GM23338 (cell line): ENCODE data around the gene DPY19L2. TPM values are rescaled to one million over a fixed set of nuclear protein-coding genes. Genes with fewer than 3 reads are reported as not detected.

Experiments used
- ATAC-seq: fragments of 200-7000 bp; cut with Tn5 transposase; 3 replicates; pipeline ENCODE4 v1.9.1; 2020
- DNase-seq: peaks from one replicate; pipeline ENCODE4 v3.0.0-alpha.2; 2015; ENCODE audit warnings: low spot score
- H2AFZ ChIP-seq: fragments of 200-600 bp; sonication (generic); 2 replicates; pipeline ENCODE4 v1.8.0; 2016; ENCODE audit warnings: antibody characterized with exemption, mild to moderate bottlenecking, moderate library complexity
- H3F3A ChIP-seq: fragments of 200-600 bp; sonication (generic); replicated peaks from 2 replicates; pipeline ENCODE4 v1.8.0; 2017; ENCODE audit warnings: antibody characterized with exemption, mixed run types, low read depth
- H3K27ac ChIP-seq: fragments of 200-600 bp; sonication (generic); 2 replicates; pipeline ENCODE4 v1.6.1; 2016; ENCODE audit warnings: low read depth
- H3K27me3 ChIP-seq: fragments of 200-600 bp; sonication (generic); 2 replicates; pipeline ENCODE4 v1.8.0; 2016; ENCODE audit warnings: mild to moderate bottlenecking, mixed run types, moderate library complexity; ENCODE audit not compliant: insufficient read depth
- H3K36me3 ChIP-seq: fragments of 200-600 bp; sonication (generic); 2 replicates; pipeline ENCODE4 v1.8.0; 2016; ENCODE audit warnings: mild to moderate bottlenecking; ENCODE audit not compliant: insufficient read depth
- H3K4me1 ChIP-seq: fragments of 200-600 bp; sonication (generic); 2 replicates; pipeline ENCODE4 v1.8.0; 2016; ENCODE audit warnings: mild to moderate bottlenecking, moderate library complexity; ENCODE audit not compliant: insufficient read depth
- H3K4me2 ChIP-seq: fragments of 200-600 bp; sonication (generic); 2 replicates; pipeline ENCODE4 v1.7.1; 2017; ENCODE audit warnings: mixed run types
- H3K4me3 ChIP-seq: fragments of 200-600 bp; sonication (generic); 2 replicates; pipeline ENCODE4 v1.6.1; 2016; ENCODE audit warnings: mixed run types
- H3K79me2 ChIP-seq: fragments of 200-600 bp; sonication (generic); replicated peaks from 2 replicates; pipeline ENCODE4 v1.8.0; 2017; ENCODE audit warnings: mild to moderate bottlenecking; ENCODE audit not compliant: insufficient read depth
- H3K9me2 ChIP-seq: fragments of 200-600 bp; sonication (generic); 2 replicates; pipeline ENCODE4 v1.8.0; 2017; ENCODE audit not compliant: insufficient read depth
- H4K20me1 ChIP-seq: fragments of 200-600 bp; sonication (generic); replicated peaks from 2 replicates; pipeline ENCODE4 v1.8.0; 2017; ENCODE audit warnings: mild to moderate bottlenecking; ENCODE audit not compliant: insufficient read depth
- H3K27ac Mint-ChIP-seq: 2 replicates; pipeline ENCODE4 v1.8.0; 2020; ENCODE audit warnings: inconsistent platforms, mild to moderate bottlenecking, moderate library complexity, mixed read lengths
- H3K27me3 Mint-ChIP-seq: 3 replicates; pipeline ENCODE4 v1.8.0; 2022; ENCODE audit warnings: low read depth, mild to moderate bottlenecking, moderate library complexity, mixed read lengths, inconsistent platforms; ENCODE audit not compliant: insufficient read depth, poor library complexity
- H3K36me3 Mint-ChIP-seq: 3 replicates; pipeline ENCODE4 v1.8.0; 2021; ENCODE audit warnings: low read depth, mild to moderate bottlenecking, inconsistent platforms, moderate library complexity, mixed read lengths
- H3K4me1 Mint-ChIP-seq: 3 replicates; pipeline ENCODE4 v1.8.0; 2020; ENCODE audit warnings: mild to moderate bottlenecking, inconsistent platforms, mixed read lengths
- H3K4me3 Mint-ChIP-seq: 3 replicates; pipeline ENCODE4 v1.8.0; 2021; ENCODE audit warnings: moderate library complexity, mild to moderate bottlenecking, inconsistent platforms, mixed read lengths
- H3K9me3 Mint-ChIP-seq: 3 replicates; pipeline ENCODE4 v1.8.0; 2020; ENCODE audit warnings: moderate library complexity, mild to moderate bottlenecking, inconsistent platforms, mixed read lengths
- CREB1 ChIP-seq: fragments of 250-450 bp; sonication (Bioruptor Pico); IDR thresholded peaks from 2 replicates; pipeline ENCODE4 v1.5.0; 2020; ENCODE audit warnings: low read depth, mild to moderate bottlenecking, moderate library complexity
- EZH2 ChIP-seq: fragments of 200-600 bp; sonication (generic); IDR thresholded peaks from one replicate; pipeline ENCODE4 v1.8.0; 2017; ENCODE audit warnings: antibody characterized with exemption, mild to moderate bottlenecking, low read depth; ENCODE audit not compliant: unreplicated experiment
- EZH2phosphoT487 ChIP-seq: fragments of 200-600 bp; sonication (generic); IDR thresholded peaks from one replicate; pipeline ENCODE4 v1.8.1; 2018; ENCODE audit warnings: antibody characterized with exemption; ENCODE audit not compliant: unreplicated experiment
- JUNB ChIP-seq: IDR thresholded peaks from one replicate; pipeline ENCODE4 v1.6.1; 2016; ENCODE audit warnings: antibody characterized with exemption; ENCODE audit not compliant: unreplicated experiment
- NANOG ChIP-seq: IDR thresholded peaks from 2 replicates; pipeline ENCODE4 v1.6.1; 2016; ENCODE audit warnings: antibody characterized with exemption, borderline replicate concordance
- POLR2AphosphoS5 ChIP-seq: IDR thresholded peaks from 2 replicates; pipeline ENCODE4 v1.6.1; 2016; ENCODE audit warnings: antibody characterized with exemption, low read depth
- STAT1 ChIP-seq: IDR thresholded peaks from one replicate; pipeline ENCODE4 v1.6.1; 2016; ENCODE audit warnings: antibody characterized with exemption; ENCODE audit not compliant: unreplicated experiment
- ZNF114 ChIP-seq: fragments of 250-450 bp; sonication (Bioruptor Pico); IDR thresholded peaks from 2 replicates; pipeline ENCODE4 v1.5.0; 2020; ENCODE audit warnings: mild to moderate bottlenecking, moderate library complexity
- ZNF331 ChIP-seq: fragments of 250-450 bp; sonication (Bioruptor Pico); IDR thresholded peaks from 2 replicates; pipeline ENCODE4 v1.5.0; 2020; ENCODE audit warnings: low read depth, mild to moderate bottlenecking, moderate library complexity
- polyA plus RNA-seq: library from polyadenylated mRNA; unstranded; fragments of >200 nt; fragmentation: Nextera tagmentation; extraction: Ambion mirVana; gene quantifications from 2 replicates; pipeline ENCODE4 v1.2.1, GENCODE V29; 2016
- total RNA-seq: library from RNA; depleted of rRNA; stranded (reverse); fragments of >200 nt; shearing (Covaris generic); gene quantifications from 2 replicates; pipeline ENCODE4 v1.2.3, GENCODE V29; 2014
- TF ChIP-seq, protein P1 (sequence below): fragments of 250-450 bp; sonication (Bioruptor Pico); IDR thresholded peaks from 2 replicates; pipeline ENCODE4 v1.5.0; 2020; ENCODE audit warnings: mild to moderate bottlenecking, moderate library complexity
- TF ChIP-seq, protein P2 (sequence below): IDR thresholded peaks from one replicate; pipeline ENCODE4 v1.6.1; 2018; ENCODE audit warnings: antibody characterized with exemption; ENCODE audit not compliant: unreplicated experiment
- TF ChIP-seq, protein P3 (sequence below): IDR thresholded peaks from 2 replicates; pipeline ENCODE4 v1.6.1; 2016; ENCODE audit warnings: antibody characterized with exemption
- TF ChIP-seq, protein P4 (sequence below), 2 experiments: fragments of 200-600 bp in 1 of 2; sonication (generic) in 1 of 2; conservative IDR thresholded peaks; 2 replicates each; pipeline versions ENCODE4 v1.5.1 to v1.6.1; 2016 to 2017; ENCODE audit warnings: antibody characterized with exemption in 2 of 2, low read depth in 2 of 2, mild to moderate bottlenecking in 2 of 2, moderate library complexity in 1 of 2

Gene DPY19L2
- total and polyA plus RNA-seq, 2 experiments from 2014 or later: 4.3 to 8.0 TPM

DNA sequence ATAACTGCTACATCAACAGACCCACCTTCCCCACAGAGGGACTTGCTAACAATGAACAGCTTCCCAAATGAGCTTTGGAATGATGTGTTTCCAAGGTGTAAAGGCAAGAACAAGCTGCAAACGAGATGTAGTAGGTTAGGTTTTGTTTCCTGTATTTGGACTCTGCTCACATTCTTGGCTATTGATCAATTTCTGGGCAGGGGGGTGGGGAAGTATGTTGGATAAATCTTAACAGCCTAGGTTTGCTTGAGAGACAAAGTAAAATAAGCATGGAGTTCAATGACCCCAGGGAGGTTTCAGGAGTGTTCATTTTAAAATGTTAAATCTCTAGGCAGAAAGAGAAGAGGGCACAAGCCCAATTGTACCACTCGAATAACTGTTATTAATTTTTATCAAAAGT lies 146.6 kb downstream of the DPY19L2 start:
- no peaks in the 10 kb centered on the region for H3K4me1 Mint-ChIP-seq
- DNase-seq: no peak
- Histone ChIP-seq H2AFZ (no peak overlapping the region; the same call in 1 of the 2 replicates), H3K27ac (no peak overlapping the region), H3K4me3 (no peak overlapping the region), H3K9me2 (no peaks in the 10 kb centered on the region), H3F3A (no peaks in the 10 kb centered on the region), H3K4me2 (no peak overlapping the region), H3K79me2 (no peaks in the 10 kb centered on the region), H3K27me3 (no peaks in the 10 kb centered on the region), H3K4me1 (no peaks in the 10 kb centered on the region), H4K20me1 (no peaks in the 10 kb centered on the region), H3K36me3 (no peaks in the 10 kb centered on the region)
- ATAC-seq: no peak
- no peak overlapping the region for H3K4me3 Mint-ChIP-seq
- H3K36me3 Mint-ChIP-seq: no peaks in the 10 kb centered on the region
- H3K27ac Mint-ChIP-seq: no peak overlapping the region
- TF ChIP-seq STAT1: no peak
- no peak for TF ChIP-seq ZNF331 (CRISPR knock-in tag)
- TF ChIP-seq, protein P1, sequence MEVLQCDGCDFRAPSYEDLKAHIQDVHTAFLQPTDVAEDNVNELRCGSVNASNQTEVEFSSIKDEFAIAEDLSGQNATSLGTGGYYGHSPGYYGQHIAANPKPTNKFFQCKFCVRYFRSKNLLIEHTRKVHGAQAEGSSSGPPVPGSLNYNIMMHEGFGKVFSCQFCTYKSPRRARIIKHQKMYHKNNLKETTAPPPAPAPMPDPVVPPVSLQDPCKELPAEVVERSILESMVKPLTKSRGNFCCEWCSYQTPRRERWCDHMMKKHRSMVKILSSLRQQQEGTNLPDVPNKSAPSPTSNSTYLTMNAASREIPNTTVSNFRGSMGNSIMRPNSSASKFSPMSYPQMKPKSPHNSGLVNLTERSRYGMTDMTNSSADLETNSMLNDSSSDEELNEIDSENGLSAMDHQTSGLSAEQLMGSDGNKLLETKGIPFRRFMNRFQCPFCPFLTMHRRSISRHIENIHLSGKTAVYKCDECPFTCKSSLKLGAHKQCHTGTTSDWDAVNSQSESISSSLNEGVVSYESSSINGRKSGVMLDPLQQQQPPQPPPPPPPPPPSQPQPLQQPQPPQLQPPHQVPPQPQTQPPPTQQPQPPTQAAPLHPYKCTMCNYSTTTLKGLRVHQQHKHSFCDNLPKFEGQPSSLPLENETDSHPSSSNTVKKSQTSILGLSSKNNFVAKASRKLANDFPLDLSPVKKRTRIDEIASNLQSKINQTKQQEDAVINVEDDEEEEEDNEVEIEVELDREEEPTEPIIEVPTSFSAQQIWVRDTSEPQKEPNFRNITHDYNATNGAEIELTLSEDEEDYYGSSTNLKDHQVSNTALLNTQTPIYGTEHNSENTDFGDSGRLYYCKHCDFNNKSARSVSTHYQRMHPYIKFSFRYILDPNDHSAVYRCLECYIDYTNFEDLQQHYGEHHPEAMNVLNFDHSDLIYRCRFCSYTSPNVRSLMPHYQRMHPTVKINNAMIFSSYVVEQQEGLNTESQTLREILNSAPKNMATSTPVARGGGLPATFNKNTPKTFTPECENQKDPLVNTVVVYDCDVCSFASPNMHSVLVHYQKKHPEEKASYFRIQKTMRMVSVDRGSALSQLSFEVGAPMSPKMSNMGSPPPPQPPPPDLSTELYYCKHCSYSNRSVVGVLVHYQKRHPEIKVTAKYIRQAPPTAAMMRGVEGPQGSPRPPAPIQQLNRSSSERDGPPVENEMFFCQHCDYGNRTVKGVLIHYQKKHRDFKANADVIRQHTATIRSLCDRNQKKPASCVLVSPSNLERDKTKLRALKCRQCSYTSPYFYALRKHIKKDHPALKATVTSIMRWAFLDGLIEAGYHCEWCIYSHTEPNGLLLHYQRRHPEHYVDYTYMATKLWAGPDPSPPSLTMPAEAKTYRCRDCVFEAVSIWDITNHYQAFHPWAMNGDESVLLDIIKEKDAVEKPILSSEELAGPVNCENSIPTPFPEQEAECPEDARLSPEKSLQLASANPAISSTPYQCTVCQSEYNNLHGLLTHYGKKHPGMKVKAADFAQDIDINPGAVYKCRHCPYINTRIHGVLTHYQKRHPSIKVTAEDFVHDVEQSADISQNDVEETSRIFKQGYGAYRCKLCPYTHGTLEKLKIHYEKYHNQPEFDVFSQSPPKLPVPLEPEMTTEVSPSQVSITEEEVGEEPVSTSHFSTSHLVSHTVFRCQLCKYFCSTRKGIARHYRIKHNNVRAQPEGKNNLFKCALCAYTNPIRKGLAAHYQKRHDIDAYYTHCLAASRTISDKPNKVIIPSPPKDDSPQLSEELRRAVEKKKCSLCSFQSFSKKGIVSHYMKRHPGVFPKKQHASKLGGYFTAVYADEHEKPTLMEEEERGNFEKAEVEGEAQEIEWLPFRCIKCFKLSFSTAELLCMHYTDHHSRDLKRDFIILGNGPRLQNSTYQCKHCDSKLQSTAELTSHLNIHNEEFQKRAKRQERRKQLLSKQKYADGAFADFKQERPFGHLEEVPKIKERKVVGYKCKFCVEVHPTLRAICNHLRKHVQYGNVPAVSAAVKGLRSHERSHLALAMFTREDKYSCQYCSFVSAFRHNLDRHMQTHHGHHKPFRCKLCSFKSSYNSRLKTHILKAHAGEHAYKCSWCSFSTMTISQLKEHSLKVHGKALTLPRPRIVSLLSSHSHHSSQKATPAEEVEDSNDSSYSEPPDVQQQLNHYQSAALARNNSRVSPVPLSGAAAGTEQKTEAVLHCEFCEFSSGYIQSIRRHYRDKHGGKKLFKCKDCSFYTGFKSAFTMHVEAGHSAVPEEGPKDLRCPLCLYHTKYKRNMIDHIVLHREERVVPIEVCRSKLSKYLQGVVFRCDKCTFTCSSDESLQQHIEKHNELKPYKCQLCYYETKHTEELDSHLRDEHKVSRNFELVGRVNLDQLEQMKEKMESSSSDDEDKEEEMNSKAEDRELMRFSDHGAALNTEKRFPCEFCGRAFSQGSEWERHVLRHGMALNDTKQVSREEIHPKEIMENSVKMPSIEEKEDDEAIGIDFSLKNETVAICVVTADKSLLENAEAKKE: no peak
- TF ChIP-seq, protein P2, sequence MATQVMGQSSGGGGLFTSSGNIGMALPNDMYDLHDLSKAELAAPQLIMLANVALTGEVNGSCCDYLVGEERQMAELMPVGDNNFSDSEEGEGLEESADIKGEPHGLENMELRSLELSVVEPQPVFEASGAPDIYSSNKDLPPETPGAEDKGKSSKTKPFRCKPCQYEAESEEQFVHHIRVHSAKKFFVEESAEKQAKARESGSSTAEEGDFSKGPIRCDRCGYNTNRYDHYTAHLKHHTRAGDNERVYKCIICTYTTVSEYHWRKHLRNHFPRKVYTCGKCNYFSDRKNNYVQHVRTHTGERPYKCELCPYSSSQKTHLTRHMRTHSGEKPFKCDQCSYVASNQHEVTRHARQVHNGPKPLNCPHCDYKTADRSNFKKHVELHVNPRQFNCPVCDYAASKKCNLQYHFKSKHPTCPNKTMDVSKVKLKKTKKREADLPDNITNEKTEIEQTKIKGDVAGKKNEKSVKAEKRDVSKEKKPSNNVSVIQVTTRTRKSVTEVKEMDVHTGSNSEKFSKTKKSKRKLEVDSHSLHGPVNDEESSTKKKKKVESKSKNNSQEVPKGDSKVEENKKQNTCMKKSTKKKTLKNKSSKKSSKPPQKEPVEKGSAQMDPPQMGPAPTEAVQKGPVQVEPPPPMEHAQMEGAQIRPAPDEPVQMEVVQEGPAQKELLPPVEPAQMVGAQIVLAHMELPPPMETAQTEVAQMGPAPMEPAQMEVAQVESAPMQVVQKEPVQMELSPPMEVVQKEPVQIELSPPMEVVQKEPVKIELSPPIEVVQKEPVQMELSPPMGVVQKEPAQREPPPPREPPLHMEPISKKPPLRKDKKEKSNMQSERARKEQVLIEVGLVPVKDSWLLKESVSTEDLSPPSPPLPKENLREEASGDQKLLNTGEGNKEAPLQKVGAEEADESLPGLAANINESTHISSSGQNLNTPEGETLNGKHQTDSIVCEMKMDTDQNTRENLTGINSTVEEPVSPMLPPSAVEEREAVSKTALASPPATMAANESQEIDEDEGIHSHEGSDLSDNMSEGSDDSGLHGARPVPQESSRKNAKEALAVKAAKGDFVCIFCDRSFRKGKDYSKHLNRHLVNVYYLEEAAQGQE: no peak
- TF ChIP-seq CREB1 (CRISPR knock-in tag): no peak
- TF ChIP-seq, protein P3, sequence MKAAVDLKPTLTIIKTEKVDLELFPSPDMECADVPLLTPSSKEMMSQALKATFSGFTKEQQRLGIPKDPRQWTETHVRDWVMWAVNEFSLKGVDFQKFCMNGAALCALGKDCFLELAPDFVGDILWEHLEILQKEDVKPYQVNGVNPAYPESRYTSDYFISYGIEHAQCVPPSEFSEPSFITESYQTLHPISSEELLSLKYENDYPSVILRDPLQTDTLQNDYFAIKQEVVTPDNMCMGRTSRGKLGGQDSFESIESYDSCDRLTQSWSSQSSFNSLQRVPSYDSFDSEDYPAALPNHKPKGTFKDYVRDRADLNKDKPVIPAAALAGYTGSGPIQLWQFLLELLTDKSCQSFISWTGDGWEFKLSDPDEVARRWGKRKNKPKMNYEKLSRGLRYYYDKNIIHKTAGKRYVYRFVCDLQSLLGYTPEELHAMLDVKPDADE: no peak
- no peak for TF ChIP-seq EZH2phosphoT487
- TF ChIP-seq JUNB: no peak
- TF ChIP-seq POLR2AphosphoS5: no peak
- TF ChIP-seq, protein P4, sequence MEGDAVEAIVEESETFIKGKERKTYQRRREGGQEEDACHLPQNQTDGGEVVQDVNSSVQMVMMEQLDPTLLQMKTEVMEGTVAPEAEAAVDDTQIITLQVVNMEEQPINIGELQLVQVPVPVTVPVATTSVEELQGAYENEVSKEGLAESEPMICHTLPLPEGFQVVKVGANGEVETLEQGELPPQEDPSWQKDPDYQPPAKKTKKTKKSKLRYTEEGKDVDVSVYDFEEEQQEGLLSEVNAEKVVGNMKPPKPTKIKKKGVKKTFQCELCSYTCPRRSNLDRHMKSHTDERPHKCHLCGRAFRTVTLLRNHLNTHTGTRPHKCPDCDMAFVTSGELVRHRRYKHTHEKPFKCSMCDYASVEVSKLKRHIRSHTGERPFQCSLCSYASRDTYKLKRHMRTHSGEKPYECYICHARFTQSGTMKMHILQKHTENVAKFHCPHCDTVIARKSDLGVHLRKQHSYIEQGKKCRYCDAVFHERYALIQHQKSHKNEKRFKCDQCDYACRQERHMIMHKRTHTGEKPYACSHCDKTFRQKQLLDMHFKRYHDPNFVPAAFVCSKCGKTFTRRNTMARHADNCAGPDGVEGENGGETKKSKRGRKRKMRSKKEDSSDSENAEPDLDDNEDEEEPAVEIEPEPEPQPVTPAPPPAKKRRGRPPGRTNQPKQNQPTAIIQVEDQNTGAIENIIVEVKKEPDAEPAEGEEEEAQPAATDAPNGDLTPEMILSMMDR (conservative IDR thresholded peaks at IDR 0.05; ENCODE audit: low read depth in 2 of 2): no peak
- TF ChIP-seq EZH2: no peak
- no peak for TF ChIP-seq NANOG
- TF ChIP-seq ZNF114 (CRISPR knock-in tag): no peak
- no peaks in the 10 kb centered on the region for H3K27me3 Mint-ChIP-seq
- H3K9me3 Mint-ChIP-seq: no peaks in the 10 kb centered on the region
